HUES48 (cell line): ENCODE results near the gene NDUFA13.
A peak's percentile ranks its signal among the peaks of the same experiment; 100 is the strongest.

Experiments used
- H3K27ac ChIP-seq: one replicate; pipeline ENCODE4 v1.7.0; 2013; ENCODE audit warnings: low read depth, low read length, inconsistent platforms
- H3K27me3 ChIP-seq: 2 replicates; pipeline ENCODE4 v1.6.1; 2013; ENCODE audit warnings: mild to moderate bottlenecking, low read length; ENCODE audit not compliant: control insufficient read depth, insufficient read depth
- H3K36me3 ChIP-seq: 2 replicates; pipeline ENCODE4 v1.6.1; 2013; ENCODE audit warnings: low read length; ENCODE audit not compliant: control insufficient read depth, insufficient read depth
- H3K4me1 ChIP-seq: 2 replicates; pipeline ENCODE4 v1.6.1; 2013; ENCODE audit warnings: mild to moderate bottlenecking, low read length; ENCODE audit not compliant: control insufficient read depth, insufficient read depth
- H3K4me3 ChIP-seq: 2 replicates; pipeline ENCODE4 v1.5.1; 2013; ENCODE audit warnings: mild to moderate bottlenecking, low read depth, low read length
- H3K9ac ChIP-seq: 2 replicates; pipeline ENCODE4 v1.6.1; 2013; ENCODE audit warnings: mild to moderate bottlenecking, low read depth, low read length, moderate library complexity
- H3K9me3 ChIP-seq: 2 replicates; pipeline ENCODE4 v1.6.1; 2013; ENCODE audit warnings: low read length; ENCODE audit not compliant: control insufficient read depth, insufficient read depth

NDUFA13 gene

GRCh38 chr19:19537075-19538048 is 21.3 kb downstream of the NDUFA13 start:
- Histone ChIP-seq H3K9ac (no peak overlapping the region), H3K4me1 (no peaks in the 10 kb centered on the region), H3K9me3 (no peaks in the 10 kb centered on the region), H3K4me3 (peak overlapping the region; percentile 51; the same call in 1 of the 2 replicates), H3K27me3 (peaks cover 31% of the 10 kb centered on the region), H3K36me3 (no peaks in the 10 kb centered on the region), H3K27ac (no peak overlapping the region)

DNA sequence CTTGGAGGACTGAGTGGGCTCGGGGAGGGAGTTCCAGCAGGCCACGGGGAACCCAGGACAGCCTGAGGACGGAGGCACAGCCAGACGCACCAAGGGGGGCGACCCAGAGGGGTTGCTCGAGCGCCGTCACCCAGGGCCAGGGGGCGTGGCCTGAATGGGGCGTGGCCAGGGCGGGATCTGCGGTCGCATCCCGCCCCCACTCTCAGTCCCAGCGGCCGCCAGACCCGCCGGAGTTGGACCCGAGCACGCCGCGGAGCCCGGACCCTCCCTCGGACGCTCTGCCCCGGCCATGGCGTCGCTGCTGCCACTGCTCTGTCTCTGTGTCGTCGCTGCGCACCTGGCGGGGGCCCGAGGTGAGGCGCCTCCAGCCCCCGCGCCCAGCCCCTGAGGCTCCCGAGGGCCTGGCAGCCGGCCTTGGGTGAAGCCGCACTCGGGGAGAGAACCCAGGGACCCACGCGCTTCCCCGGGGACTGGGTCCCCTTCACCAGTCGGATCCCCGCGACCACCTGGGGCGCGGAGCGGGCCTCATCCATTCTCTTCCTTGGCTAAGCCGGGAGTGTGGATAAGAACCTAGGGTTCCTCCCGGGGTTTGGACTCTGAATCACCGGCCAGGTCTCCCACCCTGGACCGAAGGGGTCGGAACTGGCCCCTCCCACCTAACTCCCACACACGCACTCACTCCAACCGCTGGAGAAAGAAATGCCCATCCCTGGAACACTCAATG is 22.2 kb downstream of the NDUFA13 start, which contains the start of gene CILP2:
Gene CILP2, plus strand, starts transcription at position 205 of the 724 bp plus-strand sequence. Its CDS starts 85 bp downstream, at position 290.
- Histone ChIP-seq H3K9me3 (no peaks in the 10 kb centered on the region), H3K27me3 (peaks cover 31% of the 10 kb centered on the region), H3K4me3 (peak within 1 kb of the TSS; percentile 51), H3K36me3 (no peaks in the 10 kb centered on the region), H3K9ac (no peak within 1 kb of the TSS; the same call in 1 of the 2 replicates), H3K4me1 (no peaks in the 10 kb centered on the region), H3K27ac (no peak within 1 kb of the TSS)

DNA sequence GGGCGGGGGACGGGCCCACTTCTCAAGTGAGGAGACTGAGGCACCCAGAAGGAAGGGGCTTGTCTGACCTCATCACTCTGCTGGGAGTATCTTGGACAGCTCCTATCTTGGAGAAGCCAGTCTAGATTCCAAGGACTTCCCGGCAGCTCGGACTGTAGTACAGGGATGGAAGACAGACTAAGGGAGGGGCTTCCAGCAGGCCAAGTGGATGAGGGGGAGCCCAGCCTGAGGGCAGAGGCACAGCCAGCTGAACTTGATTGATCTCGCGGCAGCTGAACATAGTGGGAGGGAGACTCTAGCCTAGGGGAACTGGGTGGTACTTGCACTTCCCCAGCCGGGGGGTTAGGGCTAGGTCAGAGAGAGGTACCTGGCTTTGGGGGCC is 22.8 kb downstream of the NDUFA13 start:
- H3K9me3 ChIP-seq = no peaks in the 10 kb centered on the region
- H3K27me3 ChIP-seq = peaks cover 31% of the 10 kb centered on the region
- H3K4me3 ChIP-seq = peak overlapping the region; percentile 51
- no peak overlapping the region for H3K27ac ChIP-seq
- H3K9ac ChIP-seq = no peak overlapping the region
- no peaks in the 10 kb centered on the region for H3K4me1 ChIP-seq
- no peaks in the 10 kb centered on the region for H3K36me3 ChIP-seq

DNA sequence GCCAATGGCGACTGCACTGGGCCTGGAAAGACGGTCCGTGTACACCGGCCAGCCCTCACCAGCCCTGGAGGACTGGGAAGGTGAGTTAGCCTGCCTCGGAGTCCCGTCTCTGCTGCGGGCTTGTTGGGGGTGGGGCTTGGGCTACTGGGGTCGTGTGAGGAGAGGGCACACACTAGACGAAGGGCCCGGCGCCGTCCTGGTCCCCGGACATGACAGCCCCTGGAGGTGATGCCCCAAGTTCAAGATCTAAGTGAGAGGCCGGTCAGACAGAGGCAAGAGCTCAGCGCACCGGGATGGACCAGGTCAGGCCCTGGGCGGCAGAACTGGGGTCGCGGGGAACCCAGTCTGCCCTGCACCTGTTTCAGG is 23.7 kb downstream of the NDUFA13 start:
- Histone ChIP-seq H3K36me3 (no peaks in the 10 kb centered on the region), H3K4me1 (no peaks in the 10 kb centered on the region), H3K27ac (no peak overlapping the region), H3K9ac (no peak overlapping the region), H3K9me3 (no peaks in the 10 kb centered on the region), H3K4me3 (no peak overlapping the region), H3K27me3 (peaks cover 27% of the 10 kb centered on the region)

- H3K36me3 ChIP-seq = no peaks in the 10 kb centered on the region
- H3K4me1 ChIP-seq = no peaks in the 10 kb centered on the region
- peak overlapping the region; percentile 60 for H3K4me3 ChIP-seq
- H3K9ac ChIP-seq = no peak overlapping the region
- no peak overlapping the region for H3K27ac ChIP-seq
- no peaks in the 10 kb centered on the region for H3K9me3 ChIP-seq
- H3K27me3 ChIP-seq = peaks cover 27% of the 10 kb centered on the region
Measured at GRCh38 chr19:19540064-19540714, 24.2 kb downstream of the NDUFA13 start.

GRCh38 chr19:19540715-19541515 is 24.9 kb downstream of the NDUFA13 start:
- Histone ChIP-seq H3K36me3 (no peaks in the 10 kb centered on the region), H3K27me3 (peaks cover 27% of the 10 kb centered on the region), H3K9me3 (no peaks in the 10 kb centered on the region), H3K9ac (no peak overlapping the region), H3K4me1 (no peaks in the 10 kb centered on the region), H3K4me3 (peak overlapping the region; percentile 60), H3K27ac (no peak overlapping the region)

DNA sequence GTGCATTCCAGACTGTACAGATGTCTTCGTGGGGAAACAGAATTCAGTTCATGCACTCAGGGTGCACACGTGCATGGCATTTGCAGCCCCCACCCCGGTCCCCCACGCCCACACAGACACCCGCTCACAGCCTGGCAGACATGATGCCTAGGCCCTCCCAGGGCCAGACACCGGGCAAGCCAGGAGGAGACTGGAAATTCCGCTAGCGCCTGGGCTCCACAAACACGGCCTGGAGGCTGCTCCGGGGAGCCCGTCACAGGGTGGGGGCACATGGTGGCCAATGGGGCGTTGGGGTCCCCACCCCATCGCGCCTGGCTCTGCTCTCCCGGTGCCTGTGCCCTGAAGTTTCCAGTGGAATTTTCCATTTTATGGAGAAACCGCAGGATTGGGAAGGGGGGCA is 25.6 kb downstream of the NDUFA13 start:
- H3K27ac ChIP-seq = no peak overlapping the region
- H3K4me1 ChIP-seq = no peaks in the 10 kb centered on the region
- H3K27me3 ChIP-seq = peaks cover 27% of the 10 kb centered on the region
- no peaks in the 10 kb centered on the region for H3K36me3 ChIP-seq
- H3K9ac ChIP-seq = no peak overlapping the region
- H3K9me3 ChIP-seq = no peaks in the 10 kb centered on the region
- no peak overlapping the region for H3K4me3 ChIP-seq

DNA sequence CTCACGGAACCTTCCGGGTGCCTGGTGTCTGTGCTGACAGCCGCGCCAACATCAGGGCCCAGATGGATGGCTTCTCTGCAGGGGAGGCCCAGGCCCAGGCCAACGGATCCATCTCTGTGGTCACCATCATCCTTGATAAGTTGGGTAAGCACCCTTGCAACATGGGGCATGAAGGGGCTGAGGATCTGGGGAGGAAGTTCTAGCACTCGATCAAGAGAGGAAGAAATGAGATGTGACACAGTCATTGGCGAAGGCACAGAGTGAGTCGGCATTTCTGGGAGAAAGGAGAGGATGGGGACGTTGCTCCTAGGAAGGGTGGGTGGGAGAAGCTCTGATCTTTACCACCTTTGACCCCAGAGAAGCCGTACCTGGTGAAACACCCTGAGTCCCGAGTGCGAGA is 26.5 kb downstream of the NDUFA13 start:
- Histone ChIP-seq H3K27ac (no peak overlapping the region), H3K9me3 (no peaks in the 10 kb centered on the region), H3K36me3 (no peaks in the 10 kb centered on the region), H3K27me3 (peaks cover 27% of the 10 kb centered on the region), H3K4me1 (no peaks in the 10 kb centered on the region), H3K9ac (no peak overlapping the region), H3K4me3 (no peak overlapping the region)

DNA sequence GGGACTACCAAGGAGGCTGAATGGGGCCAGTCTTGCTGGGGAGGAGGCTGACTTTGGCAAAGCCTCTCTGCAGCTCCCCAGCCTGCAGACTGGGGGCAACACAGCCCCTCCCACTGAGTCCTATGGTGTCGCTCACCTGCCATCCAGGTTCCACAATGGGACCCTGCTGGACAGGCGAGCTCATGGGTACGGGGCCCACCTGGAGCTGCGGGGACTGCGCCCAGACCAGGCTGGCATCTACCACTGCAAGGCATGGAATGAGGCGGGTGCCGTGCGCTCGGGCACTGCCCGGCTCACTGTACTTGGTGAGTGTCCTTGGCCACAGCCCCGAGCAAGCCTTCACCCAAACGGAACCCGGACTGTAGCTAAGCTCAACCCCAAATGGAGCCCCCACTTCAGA is 27.1 kb downstream of the NDUFA13 start:
- no peak overlapping the region for H3K27ac ChIP-seq
- no peaks in the 10 kb centered on the region for H3K4me1 ChIP-seq
- no peaks in the 10 kb centered on the region for H3K36me3 ChIP-seq
- H3K9ac ChIP-seq = no peak overlapping the region
- H3K27me3 ChIP-seq = peaks cover 24% of the 10 kb centered on the region
- no peaks in the 10 kb centered on the region for H3K9me3 ChIP-seq
- no peak overlapping the region for H3K4me3 ChIP-seq

DNA sequence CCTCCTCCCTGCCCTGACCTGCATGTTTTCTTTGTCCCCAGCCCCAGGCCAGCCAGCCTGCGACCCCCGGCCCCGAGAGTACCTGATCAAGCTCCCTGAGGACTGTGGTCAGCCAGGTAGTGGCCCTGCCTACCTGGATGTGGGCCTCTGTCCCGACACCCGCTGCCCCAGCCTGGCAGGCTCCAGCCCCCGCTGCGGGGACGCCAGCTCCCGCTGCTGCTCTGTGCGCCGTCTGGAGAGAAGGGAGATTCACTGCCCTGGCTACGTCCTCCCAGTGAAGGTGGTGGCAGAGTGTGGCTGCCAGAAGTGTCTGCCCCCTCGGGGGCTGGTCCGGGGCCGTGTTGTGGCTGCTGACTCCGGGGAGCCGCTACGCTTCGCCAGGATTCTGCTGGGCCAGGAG is 27.6 kb downstream of the NDUFA13 start:
- Histone ChIP-seq H3K27ac (no peak overlapping the region), H3K9ac (no peak overlapping the region), H3K4me3 (no peak overlapping the region), H3K36me3 (no peaks in the 10 kb centered on the region), H3K4me1 (no peaks in the 10 kb centered on the region), H3K27me3 (peaks cover 19% of the 10 kb centered on the region), H3K9me3 (no peaks in the 10 kb centered on the region)
